Right lobe of liver (tissue), 6 donors: ENCODE data around the gene PLA2G4A. TPM values are rescaled to one million over a fixed set of nuclear protein-coding genes. Genes with fewer than 3 reads are reported as not detected.
"Not testable (repeated sequence)": the region's sequence is repeated elsewhere in the genome, so short reads cannot be mapped to it uniquely, and the experiment has no call there.

Experiments used
- ATAC-seq, 4 donors: fragments of 200-7000 bp; cut with Tn5 transposase; one replicate each; pipeline ENCODE4 v1.9.1; 2020; ENCODE audit warnings: mild to moderate bottlenecking in 4 of 4, moderate library complexity in 4 of 4
- DNase-seq, 3 donors: peaks; one replicate each; pipeline ENCODE4 v3.0.0-alpha.2; 2020
- H3K27ac ChIP-seq, 3 donors: fragments of 200-600 bp; one replicate each; pipeline ENCODE4 v1.8.0; 2022
- H3K27me3 ChIP-seq, 2 donors: fragments of 200-600 bp; one replicate each; pipeline ENCODE4 v1.8.0; 2022
- H3K36me3 ChIP-seq, 4 donors: fragments of 200-600 bp; sonication (generic) in 1 of 4; one replicate each; pipeline versions ENCODE4 v1.5.1 to v1.8.0; 2017 to 2022; ENCODE audit warnings: control low read depth in 1 of 4
- H3K4me1 ChIP-seq, 4 donors: fragments of 200-600 bp; sonication (generic) in 1 of 4; one replicate each; pipeline versions ENCODE4 v1.5.1 to v1.8.0; 2017 to 2022; ENCODE audit warnings: control low read depth in 1 of 4
- H3K4me3 ChIP-seq, 3 donors: fragments of 200-600 bp; one replicate each; pipeline ENCODE4 v1.8.0; 2022
- H3K9me3 ChIP-seq, 4 donors: fragments of 200-600 bp; sonication (generic) in 1 of 4; one replicate each; pipeline versions ENCODE4 v1.5.1 to v1.8.0; 2017 to 2022; ENCODE audit warnings: control low read depth in 1 of 4
- POLR2A ChIP-seq: fragments of 450-650 bp; IDR thresholded peaks from one replicate; pipeline ENCODE4 v1.6.1; 2017; ENCODE audit warnings: antibody characterized with exemption, mild to moderate bottlenecking
- WGBS: methylation state at CpG from one replicate; pipeline ENCODE4 v1.1.6; 2018; ENCODE audit warnings: low coverage, low lambda C conversion rate; ENCODE audit not compliant: insufficient coverage; ENCODE audit errors: missing lambda C conversion rate; 5-methylcytosine and 5-hydroxymethylcytosine counted together
- intact Hi-C, 2 donors: fragments of 100-400 bp; cut with DNase I; formaldehyde crosslinking; loops; one replicate each; pipeline versions ENCODE4 v1.11.2 to v1.14.1; 2022
- total RNA-seq, 6 experiments: library from RNA; depleted of rRNA in 2 of 6; stranded (reverse); fragments of >200 nt in 2 of 6; fragmentation: NEBNext Ultra II Directional in 3 of 6; extraction: Animal tissue kit (Norgen Biotek cat#: 25700) in 3 of 6; gene quantifications; one replicate each; pipeline versions ENCODE4 v1.1.0 to v1.2.4, GENCODE V29; 2016 to 2023
- TF ChIP-seq, protein P1 (sequence below), 4 donors: fragments of 200-600 bp in 3 of 4; fragments of 450-650 bp in 1 of 4; IDR thresholded peaks; one replicate each; pipeline versions ENCODE4 v1.5.1 to v1.8.0; 2016 to 2022; ENCODE audit warnings: antibody characterized with exemption in 4 of 4, mild to moderate bottlenecking in 2 of 4
- donor health status: DM: no; HTN: yes; CAD: no.
- donor health status: DM: no; HTN: no; CAD: no.
- donor health status: DM: no; HTN: no; CAD: no.
- donor health status: DM: no; HTN: yes; CAD: no.
- donor health status: DM: no; HTN: yes; CAD: no.

The PLA2G4A gene
- total RNA-seq, 6 experiments from 2014 or later: 0.12 to 1.7 (median 0.98) TPM

DNA sequence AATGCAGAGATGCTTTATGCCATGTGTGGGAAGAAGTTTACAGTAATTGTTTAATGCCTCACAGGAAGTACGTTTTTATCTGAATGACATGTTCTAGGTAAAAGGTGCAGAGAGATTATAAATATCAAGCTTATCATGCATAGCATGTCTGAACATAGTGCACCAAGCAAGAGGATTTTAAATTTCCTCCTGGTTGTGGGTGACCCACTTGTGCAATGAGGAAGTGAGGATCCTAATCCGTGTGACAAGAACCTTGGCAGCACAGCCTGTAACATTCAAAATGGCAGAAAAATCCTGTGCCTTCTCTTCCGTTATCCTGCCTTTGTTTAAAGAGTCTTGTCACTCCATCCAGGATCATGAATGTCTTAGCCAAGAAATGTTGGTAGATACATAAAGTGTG lies 75.6 kb downstream of the PLA2G4A start:
- no peak for DNase-seq
- no peaks in the 10 kb centered on the region for H3K27me3 ChIP-seq
- peak in 1 of 4 donors; percentile 33 for ATAC-seq
- 34% methylated on average over 3 of the region's 3 CpGs for whole genome bisulfite sequencing
- no peak overlapping the region for H3K4me3 ChIP-seq
- no peaks in the 10 kb centered on the region for H3K36me3 ChIP-seq
- intact Hi-C loops: no loop called here
- H3K27ac ChIP-seq: no peak overlapping the region
- TF ChIP-seq POLR2A: no peak
- TF ChIP-seq, protein P1, sequence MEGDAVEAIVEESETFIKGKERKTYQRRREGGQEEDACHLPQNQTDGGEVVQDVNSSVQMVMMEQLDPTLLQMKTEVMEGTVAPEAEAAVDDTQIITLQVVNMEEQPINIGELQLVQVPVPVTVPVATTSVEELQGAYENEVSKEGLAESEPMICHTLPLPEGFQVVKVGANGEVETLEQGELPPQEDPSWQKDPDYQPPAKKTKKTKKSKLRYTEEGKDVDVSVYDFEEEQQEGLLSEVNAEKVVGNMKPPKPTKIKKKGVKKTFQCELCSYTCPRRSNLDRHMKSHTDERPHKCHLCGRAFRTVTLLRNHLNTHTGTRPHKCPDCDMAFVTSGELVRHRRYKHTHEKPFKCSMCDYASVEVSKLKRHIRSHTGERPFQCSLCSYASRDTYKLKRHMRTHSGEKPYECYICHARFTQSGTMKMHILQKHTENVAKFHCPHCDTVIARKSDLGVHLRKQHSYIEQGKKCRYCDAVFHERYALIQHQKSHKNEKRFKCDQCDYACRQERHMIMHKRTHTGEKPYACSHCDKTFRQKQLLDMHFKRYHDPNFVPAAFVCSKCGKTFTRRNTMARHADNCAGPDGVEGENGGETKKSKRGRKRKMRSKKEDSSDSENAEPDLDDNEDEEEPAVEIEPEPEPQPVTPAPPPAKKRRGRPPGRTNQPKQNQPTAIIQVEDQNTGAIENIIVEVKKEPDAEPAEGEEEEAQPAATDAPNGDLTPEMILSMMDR (IDR thresholded peaks at IDR 0.05): no peak
- no peaks in the 10 kb centered on the region for H3K4me1 ChIP-seq
- H3K9me3 ChIP-seq: no peaks in the 10 kb centered on the region

DNA sequence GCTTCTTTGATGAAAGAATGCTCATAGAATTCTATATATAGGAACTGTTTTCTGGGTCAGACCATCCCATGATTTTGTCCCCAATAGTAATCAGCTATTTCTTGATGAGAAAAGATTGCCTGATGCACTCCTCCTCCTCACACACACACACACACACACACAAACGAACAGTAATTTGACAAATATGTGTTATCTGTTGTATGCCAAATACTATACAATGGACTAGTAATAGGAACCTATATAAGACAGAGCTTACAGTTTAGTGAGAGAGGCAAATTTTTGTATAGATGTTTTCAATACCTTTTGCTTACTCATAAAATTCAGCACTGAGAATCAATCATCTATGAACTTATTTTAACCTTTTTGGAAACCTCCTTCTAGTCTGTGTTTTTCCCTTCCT lies 76.8 kb downstream of the PLA2G4A start:
- H3K27me3 ChIP-seq: no peaks in the 10 kb centered on the region
- WGBS: 40% methylated on average over 1 of the region's 1 CpG
- no peaks in the 10 kb centered on the region for H3K9me3 ChIP-seq
- H3K36me3 ChIP-seq: no peaks in the 10 kb centered on the region
- no peak for ATAC-seq
- no peaks in the 10 kb centered on the region for H3K4me1 ChIP-seq
- H3K4me3 ChIP-seq: no peak overlapping the region
- TF ChIP-seq POLR2A: no peak
- TF ChIP-seq, protein P1 (IDR thresholded peaks at IDR 0.05): no peak
- intact Hi-C loops: no loop called here
- no peak for DNase-seq
- no peak overlapping the region for H3K27ac ChIP-seq

DNA sequence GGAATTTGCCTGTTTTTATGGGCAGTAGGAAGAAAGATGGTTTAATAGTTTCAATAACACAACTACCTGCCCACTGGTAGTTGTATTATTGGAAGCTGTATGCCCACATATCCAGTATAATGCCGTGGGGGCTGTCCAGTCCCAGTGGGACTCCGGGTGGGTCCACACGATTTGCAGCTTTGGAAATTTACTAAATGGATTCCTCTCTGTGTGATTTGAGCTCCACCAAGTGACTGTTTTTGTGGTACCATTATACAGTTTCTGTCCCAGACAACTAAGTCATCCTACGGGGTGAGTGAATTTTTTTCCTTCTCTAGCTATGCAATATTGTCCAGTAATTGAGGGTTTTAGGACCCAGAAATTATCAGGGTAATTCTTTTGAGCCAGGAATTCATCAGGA lies 86.8 kb downstream of the PLA2G4A start:
- intact Hi-C loops: no loop called here
- Histone ChIP-seq H3K27ac (no peak overlapping the region), H3K4me1 (no peaks in the 10 kb centered on the region), H3K36me3 (no peaks in the 10 kb centered on the region), H3K9me3 (no peaks in the 10 kb centered on the region), H3K4me3 (no peak overlapping the region), H3K27me3 (no peaks in the 10 kb centered on the region)
- DNase-seq (no peak), ATAC-seq (no peak)
- 24% methylated on average over 4 of the region's 4 CpGs for WGBS
- TF ChIP-seq, protein P1 (IDR thresholded peaks at IDR 0.05): no peak
- TF ChIP-seq POLR2A: no peak

DNA sequence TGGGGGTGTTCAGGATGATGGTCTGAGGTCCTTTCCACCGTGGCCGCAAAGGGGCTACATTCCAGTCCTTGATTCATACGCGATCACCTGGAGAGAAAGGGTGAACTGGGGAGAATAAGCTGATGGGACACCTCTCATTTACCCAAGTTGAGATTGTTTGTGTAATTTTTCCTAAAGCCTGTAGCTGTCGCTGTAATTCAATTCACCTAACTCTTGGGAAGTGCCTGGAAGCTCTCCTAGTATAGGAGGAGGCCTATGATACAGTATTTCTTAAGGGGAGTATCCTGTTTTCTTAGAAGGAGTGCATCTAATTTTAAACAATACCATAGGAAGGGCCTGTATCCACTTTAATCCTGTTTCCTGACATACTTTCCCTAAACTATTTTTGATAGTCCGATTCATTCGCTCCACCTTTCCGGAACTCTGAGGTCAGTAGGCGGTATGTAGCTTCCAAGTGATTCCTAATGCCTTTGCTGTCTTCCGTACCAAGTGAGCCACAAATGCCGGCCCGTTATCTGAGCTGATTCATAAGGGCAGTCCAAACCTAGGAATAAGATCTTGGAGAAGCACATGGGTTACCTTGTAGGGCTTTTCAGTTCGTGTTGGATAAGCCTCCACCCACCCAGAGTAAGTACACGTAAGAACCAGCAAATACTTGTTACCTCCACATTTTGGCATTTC lies 88.5 kb downstream of the PLA2G4A start:
- H3K27me3 ChIP-seq, H3K4me3 ChIP-seq, intact Hi-C loops, H3K36me3 ChIP-seq, H3K9me3 ChIP-seq, H3K4me1 ChIP-seq, DNase-seq, ATAC-seq, H3K27ac ChIP-seq: not testable (repeated sequence)
- WGBS: 71% methylated on average over 11 of the region's 14 CpGs
- TF ChIP-seq, protein P1 (IDR thresholded peaks at IDR 0.05): peak in 1 of 4 donors; percentile 10

DNA sequence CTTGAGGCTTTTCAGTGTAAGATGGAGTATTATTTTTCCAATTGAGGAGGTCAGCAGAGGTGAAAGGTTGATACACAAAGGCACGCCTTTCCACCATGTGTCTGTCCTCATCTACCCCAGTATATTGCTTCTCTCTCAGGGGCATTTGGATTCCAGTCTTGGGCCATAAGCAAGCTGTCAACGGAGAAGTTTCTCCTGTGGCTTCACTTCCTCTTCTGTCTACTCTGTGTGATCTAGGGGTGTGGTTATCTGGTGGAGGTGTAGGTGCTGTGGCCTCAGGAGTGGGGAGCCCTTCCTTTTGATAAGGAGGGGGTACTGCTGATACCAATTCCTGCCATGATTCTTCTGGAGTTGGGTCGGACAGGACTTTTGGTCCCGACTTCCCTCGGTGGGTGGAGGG lies 92.6 kb downstream of the PLA2G4A start:
- H3K4me3 ChIP-seq, H3K27ac ChIP-seq, H3K36me3 ChIP-seq, intact Hi-C loops, H3K4me1 ChIP-seq, H3K9me3 ChIP-seq, DNase-seq, H3K27me3 ChIP-seq, ATAC-seq: not testable (repeated sequence)
- 68% methylated on average over 2 of the region's 5 CpGs for WGBS

DNA sequence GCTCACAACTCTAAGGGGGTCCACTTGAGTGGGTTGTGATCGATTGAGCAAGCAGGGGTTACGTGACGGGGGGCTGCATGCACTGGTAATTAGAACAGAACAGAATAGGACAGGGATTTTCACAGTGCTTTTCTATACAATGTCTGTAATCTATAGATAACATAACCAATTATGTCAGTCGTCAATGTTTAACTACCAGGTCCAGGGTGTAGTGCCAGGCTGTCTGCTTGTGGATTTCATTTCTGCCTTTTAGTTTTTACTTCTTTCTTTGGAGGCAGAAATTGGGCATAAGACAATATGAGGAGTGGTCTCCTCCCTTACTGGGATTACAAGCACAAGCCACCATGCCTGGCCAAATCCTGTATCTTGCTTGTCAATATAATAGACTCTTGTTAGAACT lies 94.1 kb downstream of the PLA2G4A start:
- ATAC-seq, H3K4me1 ChIP-seq, H3K4me3 ChIP-seq, H3K27me3 ChIP-seq, H3K9me3 ChIP-seq, DNase-seq, H3K36me3 ChIP-seq, H3K27ac ChIP-seq, intact Hi-C loops: not testable (repeated sequence)
- WGBS: 37% methylated on average over 4 of the region's 4 CpGs
